Stimulated activated CD8-positive, alpha-beta memory T cell treated with anti-CD3 and anti-CD28 coated beads, Interleukin-7, amount 100 ng/mL, for 4 hours (primary cell): ENCODE results near the gene MED12L.
"Not testable (repeated sequence)": the region's sequence is repeated elsewhere in the genome, so short reads cannot be mapped to it uniquely, and the experiment has no call there.

Experiments
- DNase-seq, 2 donors: peaks; one replicate each; pipeline ENCODE4 v3.0.0-alpha.2; 2020; ENCODE audit warnings: low read depth in 2 of 2

MED12L gene

GRCh38 chr3:151372063-151372820, 286.8 kb downstream of the MED12L start:
- no peak for DNase-seq

GRCh38 chr3:151377768-151378385, 292.4 kb downstream of the MED12L start:
- DNase-seq: no peak

GRCh38 chr3:151379083-151379734, 293.7 kb downstream of the MED12L start:
- no peak for DNase-seq

- no peak for DNase-seq
Measured at GRCh38 chr3:151382671-151383070, 297.2 kb downstream of the MED12L start.

GRCh38 chr3:151383111-151383510, 297.6 kb downstream of the MED12L start:
- no peak for DNase-seq

GRCh38 chr3:151383956-151384355, 298.5 kb downstream of the MED12L start:
- no peak for DNase-seq

- no peak for DNase-seq
Measured at GRCh38 chr3:151384741-151385174, 299.3 kb downstream of the MED12L start, which contains the start of gene P2RY12. Gene P2RY12, minus strand, starts transcription at chr3:151384753. Its CDS starts 45,908 bp downstream, at chr3:151338845.

GRCh38 chr3:151386056-151386455, 300.6 kb downstream of the MED12L start:
- no peak for DNase-seq

GRCh38 chr3:151387432-151387831, 302.0 kb downstream of the MED12L start:
- DNase-seq: no peak

- DNase-seq: no peak
Measured at GRCh38 chr3:151387842-151388241, 302.4 kb downstream of the MED12L start.

- DNase-seq: no peak
Measured at GRCh38 chr3:151391720-151392119, 306.3 kb downstream of the MED12L start.

GRCh38 chr3:151392191-151392590, 306.7 kb downstream of the MED12L start:
- DNase-seq: not testable (repeated sequence)

- DNase-seq: no peak
Measured at GRCh38 chr3:151393146-151393830, 307.8 kb downstream of the MED12L start.

- no peak for DNase-seq
Measured at GRCh38 chr3:151393941-151394340, 308.5 kb downstream of the MED12L start.

GRCh38 chr3:151394611-151395010, 309.1 kb downstream of the MED12L start:
- no peak for DNase-seq

GRCh38 chr3:151395806-151396205, 310.3 kb downstream of the MED12L start:
- DNase-seq: no peak

- no peak for DNase-seq
Measured at GRCh38 chr3:151398895-151399294, 313.4 kb downstream of the MED12L start.

GRCh38 chr3:151400341-151400740, 314.9 kb downstream of the MED12L start:
- no peak for DNase-seq

- DNase-seq: no peak
Measured at GRCh38 chr3:151402349-151402748, 316.9 kb downstream of the MED12L start.

- no peak for DNase-seq
Measured at GRCh38 chr3:151403246-151403645, 317.8 kb downstream of the MED12L start.

GRCh38 chr3:151404316-151404715, 318.9 kb downstream of the MED12L start:
- no peak for DNase-seq

- no peak for DNase-seq
Measured at GRCh38 chr3:151407928-151408327, 322.5 kb downstream of the MED12L start.
